Mesodermal cell (in vitro differentiated cells): ENCODE results near the gene IMMP2L.

ENCODE experiments used
- H3K27ac ChIP-seq: 2 replicates; pipeline ENCODE4 v1.7.0; 2013; ENCODE audit warnings: mild to moderate bottlenecking, low read depth, low read length, moderate library complexity; ENCODE audit not compliant: severe bottlenecking
- H3K36me3 ChIP-seq: 2 replicates; pipeline ENCODE4 v1.7.1; 2013; ENCODE audit warnings: mild to moderate bottlenecking, low read length, moderate library complexity; ENCODE audit not compliant: control insufficient read depth, insufficient read depth
- H3K4me1 ChIP-seq: one replicate; pipeline ENCODE4 v1.7.1; 2013; ENCODE audit warnings: mild to moderate bottlenecking, low read length; ENCODE audit not compliant: insufficient read depth, control insufficient read depth, poor library complexity, severe bottlenecking
- H3K4me3 ChIP-seq: 2 replicates; pipeline ENCODE4 v1.7.0; 2013; ENCODE audit warnings: low read length, control low read depth, mild to moderate bottlenecking; ENCODE audit not compliant: insufficient read depth, poor library complexity, severe bottlenecking; ENCODE audit errors: extremely low read depth
- H3K9me3 ChIP-seq: 2 replicates; pipeline ENCODE4 v1.7.1; 2013; ENCODE audit warnings: mild to moderate bottlenecking, low read length, moderate library complexity; ENCODE audit not compliant: control insufficient read depth
- WGBS, 2 experiments: methylation state at CpG; one replicate each; pipeline ENCODE4 v1.1.5; 2013; ENCODE audit warnings: missing lambda C conversion rate in 2 of 2; ENCODE audit not compliant: insufficient coverage in 2 of 2; 5-methylcytosine and 5-hydroxymethylcytosine counted together

The IMMP2L gene

GRCh38 chr7:111224354-111225231 is 337.7 kb downstream of the IMMP2L start:
- WGBS, 2 experiments: no CpG with 5 or more reads among the region's 2 CpGs
- H3K4me1 ChIP-seq: no peaks in the 10 kb centered on the region
- no peaks in the 10 kb centered on the region for H3K36me3 ChIP-seq
- H3K27ac ChIP-seq: no peak overlapping the region
- H3K9me3 ChIP-seq: no peaks in the 10 kb centered on the region
- H3K4me3 ChIP-seq: no peak overlapping the region

GRCh38 chr7:111223802-111224253 is 338.5 kb downstream of the IMMP2L start:
- Histone ChIP-seq H3K36me3 (no peaks in the 10 kb centered on the region), H3K27ac (no peak overlapping the region), H3K4me1 (no peaks in the 10 kb centered on the region), H3K9me3 (no peaks in the 10 kb centered on the region), H3K4me3 (no peak overlapping the region)
- no CpG with 5 or more reads among the region's 2 CpGs for WGBS, 2 experiments

GRCh38 chr7:111215550-111215949 is 346.7 kb downstream of the IMMP2L start:
- H3K27ac ChIP-seq: no peak overlapping the region
- H3K9me3 ChIP-seq: no peaks in the 10 kb centered on the region
- H3K4me3 ChIP-seq: no peak overlapping the region
- no peaks in the 10 kb centered on the region for H3K4me1 ChIP-seq
- no peaks in the 10 kb centered on the region for H3K36me3 ChIP-seq

GRCh38 chr7:111212857-111213523 is 349.3 kb downstream of the IMMP2L start:
- Histone ChIP-seq H3K4me1 (no peaks in the 10 kb centered on the region), H3K9me3 (no peaks in the 10 kb centered on the region), H3K4me3 (no peak overlapping the region), H3K27ac (no peak overlapping the region), H3K36me3 (no peaks in the 10 kb centered on the region)
- WGBS, 2 experiments: 98 to 99% methylated on average over 9 of the region's 11 CpGs

- 72 to 90% methylated on average over 2 of the region's 3 CpGs for WGBS, 2 experiments
- Histone ChIP-seq H3K4me3 (no peak overlapping the region), H3K9me3 (no peaks in the 10 kb centered on the region), H3K27ac (no peak overlapping the region), H3K4me1 (no peaks in the 10 kb centered on the region), H3K36me3 (no peaks in the 10 kb centered on the region)
These were observed 351.3 kb downstream of the IMMP2L start for GRCh38 chr7:111210996-111211395.

- no peak overlapping the region for H3K4me3 ChIP-seq
- no peaks in the 10 kb centered on the region for H3K9me3 ChIP-seq
- H3K4me1 ChIP-seq: no peaks in the 10 kb centered on the region
- H3K27ac ChIP-seq: no peak overlapping the region
- H3K36me3 ChIP-seq: no peaks in the 10 kb centered on the region
- WGBS, 2 experiments: 60% methylated on average over 1 of the region's 1 CpG; no CpG with 5 or more reads in 1 of the 2 experiments
These were observed 352.2 kb downstream of the IMMP2L start for GRCh38 chr7:111210043-111210442.

GRCh38 chr7:111205251-111205650 is 357.0 kb downstream of the IMMP2L start:
- Histone ChIP-seq H3K27ac (no peak overlapping the region), H3K4me3 (no peak overlapping the region), H3K4me1 (no peaks in the 10 kb centered on the region), H3K36me3 (no peaks in the 10 kb centered on the region), H3K9me3 (no peaks in the 10 kb centered on the region)
- no CpG with 5 or more reads among the region's 1 CpG for WGBS, 2 experiments

- H3K36me3 ChIP-seq: no peaks in the 10 kb centered on the region
- no peak overlapping the region for H3K27ac ChIP-seq
- 83% methylated on average over 2 of the region's 4 CpGs; no CpG with 5 or more reads in 1 of the 2 experiments for WGBS, 2 experiments
- no peak overlapping the region for H3K4me3 ChIP-seq
- H3K9me3 ChIP-seq: no peaks in the 10 kb centered on the region
- H3K4me1 ChIP-seq: no peaks in the 10 kb centered on the region
These were observed 360.0 kb downstream of the IMMP2L start for GRCh38 chr7:111202321-111202720.

- no peaks in the 10 kb centered on the region for H3K9me3 ChIP-seq
- no peaks in the 10 kb centered on the region for H3K36me3 ChIP-seq
- no peak overlapping the region for H3K27ac ChIP-seq
- H3K4me1 ChIP-seq: no peaks in the 10 kb centered on the region
- no peak overlapping the region for H3K4me3 ChIP-seq
These were observed 362.6 kb downstream of the IMMP2L start for GRCh38 chr7:111199643-111200042.

GRCh38 chr7:111198255-111198654 is 364.0 kb downstream of the IMMP2L start:
- WGBS, 2 experiments: 93 to 94% methylated on average over 4 of the region's 4 CpGs
- Histone ChIP-seq H3K36me3 (no peaks in the 10 kb centered on the region), H3K27ac (no peak overlapping the region), H3K4me3 (no peak overlapping the region), H3K4me1 (no peaks in the 10 kb centered on the region), H3K9me3 (no peaks in the 10 kb centered on the region)

GRCh38 chr7:111196655-111197054 is 365.6 kb downstream of the IMMP2L start:
- H3K27ac ChIP-seq: no peak overlapping the region
- no peaks in the 10 kb centered on the region for H3K36me3 ChIP-seq
- 100% methylated on average over 4 to 5 of the region's 8 CpGs for WGBS, 2 experiments
- H3K4me3 ChIP-seq: no peak overlapping the region
- H3K9me3 ChIP-seq: no peaks in the 10 kb centered on the region
- H3K4me1 ChIP-seq: no peaks in the 10 kb centered on the region
